ENCODE measurements around the gene DNPH1.

The DNPH1 gene

GRCh38 chr6:43207286-43207685 is 22.0 kb downstream of the DNPH1 start:
- DNase-seq: no peak

GRCh38 chr6:43205849-43206248 is 23.4 kb downstream of the DNPH1 start:
- no peak for DNase-seq

- no peak for DNase-seq
Observed at GRCh38 chr6:43204271-43205105, 24.8 kb downstream of the DNPH1 start.

GRCh38 chr6:43203718-43204095 is 25.6 kb downstream of the DNPH1 start:
- no peak for DNase-seq

- no peak for DNase-seq
Observed at GRCh38 chr6:43203029-43203717, 26.1 kb downstream of the DNPH1 start.

GRCh38 chr6:43202451-43202850 is 26.8 kb downstream of the DNPH1 start:
- no peak for DNase-seq

GRCh38 chr6:43200541-43200940 is 28.7 kb downstream of the DNPH1 start:
- DNase-seq: no peak

- DNase-seq: no peak
Observed at GRCh38 chr6:43199912-43200311, 29.4 kb downstream of the DNPH1 start.

GRCh38 chr6:43196337-43196736 is 32.9 kb downstream of the DNPH1 start:
- DNase-seq: no peak

- no peak for DNase-seq
Observed at GRCh38 chr6:43193929-43194328, 35.4 kb downstream of the DNPH1 start.

- DNase-seq: no peak
Observed at GRCh38 chr6:43192911-43193310, 36.4 kb downstream of the DNPH1 start.

- DNase-seq: no peak
Observed at GRCh38 chr6:43189776-43190304, 39.4 kb downstream of the DNPH1 start.

- no peak for DNase-seq
Observed at GRCh38 chr6:43188426-43188825, 40.9 kb downstream of the DNPH1 start.

GRCh38 chr6:43187821-43188220 is 41.5 kb downstream of the DNPH1 start:
- DNase-seq: no peak

GRCh38 chr6:43186706-43187105 is 42.6 kb downstream of the DNPH1 start:
- no peak for DNase-seq

- no peak for DNase-seq
Observed at GRCh38 chr6:43186019-43186418, 43.3 kb downstream of the DNPH1 start.

- DNase-seq: no peak
Observed at GRCh38 chr6:43185391-43185985, 43.8 kb downstream of the DNPH1 start.

GRCh38 chr6:43184268-43184985 is 44.9 kb downstream of the DNPH1 start:
- DNase-seq: no peak

GRCh38 chr6:43183441-43183840 is 45.8 kb downstream of the DNPH1 start:
- DNase-seq: no peak

GRCh38 chr6:43181942-43182860 is 47.1 kb downstream of the DNPH1 start, which contains the start of gene CUL9:
TSS of gene CUL9 (plus strand) at chr6:43182196. CDS start at chr6:43184311, 2,115 bp downstream.
- peak; percentile 78 for DNase-seq

GRCh38 chr6:43181621-43181941 is 47.7 kb downstream of the DNPH1 start:
- no peak for DNase-seq

GRCh38 chr6:43180985-43181384 is 48.3 kb downstream of the DNPH1 start:
- DNase-seq: no peak

Data from NCI-H1092 treated with DMSO at 0.1 percent for 48 hours (cell line).